Endothelial cell of coronary artery (primary cell): Measurements from ENCODE around the gene PTH2. TPM values are rescaled to one million over a fixed set of nuclear protein-coding genes. Genes with fewer than 3 reads are reported as not detected.

ENCODE experiments used
- total RNA-seq: library from RNA; depleted of rRNA; stranded (reverse); fragments of >200 nt; gene quantifications from 2 replicates; pipeline ENCODE4 v1.2.3, GENCODE V29; 2014

Gene PTH2, protein sequence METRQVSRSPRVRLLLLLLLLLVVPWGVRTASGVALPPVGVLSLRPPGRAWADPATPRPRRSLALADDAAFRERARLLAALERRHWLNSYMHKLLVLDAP
- total RNA-seq = not detected in 2 replicates

GRCh38 chr19:49423071-49423984 is at the start of gene PTH2:
TSS of gene PTH2 (minus strand) at chr19:49423441. CDS start at chr19:49423339, 102 bp downstream.

DNA sequence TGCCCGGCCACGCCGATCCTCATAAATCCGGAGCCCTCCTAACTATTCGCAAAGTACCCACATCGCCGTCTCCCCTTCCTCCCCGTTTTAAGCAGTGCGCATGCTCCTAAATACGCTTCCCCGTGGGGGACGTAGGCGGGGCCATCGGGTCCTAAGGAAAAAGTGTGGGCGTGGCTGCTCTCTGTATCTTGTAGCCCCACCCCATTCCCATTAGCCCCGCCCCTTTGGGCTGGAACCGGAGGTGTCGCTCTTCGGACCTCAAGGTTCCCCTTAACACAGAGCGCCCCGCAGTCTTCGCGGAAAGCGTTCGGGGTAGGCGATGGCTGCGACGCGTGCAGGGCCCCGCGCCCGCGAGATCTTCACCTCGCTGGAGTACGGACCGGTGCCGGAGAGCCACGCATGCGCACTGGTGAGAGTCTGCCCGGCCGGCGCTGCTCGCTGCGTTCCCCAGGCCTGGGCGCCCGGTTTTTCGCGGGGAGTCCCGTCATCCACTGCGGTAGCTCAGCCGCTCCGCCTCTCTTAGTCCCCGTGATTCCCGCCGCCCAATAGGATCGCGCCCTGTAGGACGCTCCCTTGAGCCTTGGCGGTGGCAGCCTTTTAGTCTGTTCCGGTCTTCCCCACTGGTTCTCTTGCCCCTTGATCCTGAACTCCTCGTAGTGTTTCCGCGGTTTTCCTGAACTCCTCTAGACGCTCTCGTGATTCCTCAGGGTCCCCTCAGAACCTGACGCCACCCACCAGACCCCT is 29.9 kb upstream of the PTH2 start, which contains the start of gene ALDH16A1:
Gene ALDH16A1 (plus strand): TSS at position 213 of the 744 bp plus-strand sequence. CDS start 107 bp downstream, at position 320.

GRCh38 chr19:49451430-49452181 is 28.4 kb upstream of the PTH2 start, which contains the start of gene PIH1D1:
TSS of gene PIH1D1 (minus strand) at chr19:49451814. CDS start at chr19:49451574, 240 bp downstream.

GRCh38 chr19:49441210-49441959 is 18.1 kb upstream of the PTH2 start, which contains the start of gene SLC17A7:
TSS of gene SLC17A7 (minus strand) at chr19:49441527. CDS start at chr19:49441379, 148 bp downstream.

DNA sequence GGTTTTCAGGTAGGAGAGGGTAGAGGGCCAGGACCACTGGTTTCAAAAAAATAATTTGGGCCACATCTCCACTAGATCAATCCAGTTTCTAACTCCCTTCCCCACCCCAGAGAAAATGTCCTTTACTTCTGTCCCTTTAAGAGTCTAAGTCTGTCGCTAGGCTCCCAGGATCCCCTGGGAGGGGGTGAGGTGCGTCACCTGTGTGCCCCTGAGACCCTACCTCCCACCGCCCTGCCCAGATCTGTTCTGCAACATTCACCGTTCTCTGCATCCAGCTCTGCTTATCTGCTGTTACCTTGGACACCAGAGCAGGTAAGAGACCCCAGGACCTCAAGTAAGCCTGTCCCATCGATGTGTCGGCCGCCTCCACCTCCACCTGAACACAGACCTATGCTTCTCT is 1.9 kb upstream of the PTH2 start, which contains the start of gene GFY:
Gene GFY (plus strand): TSS at position 211 of the 400 bp plus-strand sequence. CDS start 1,043 bp downstream, outside the sequence.

GRCh38 chr19:49387936-49388372 is 35.3 kb downstream of the PTH2 start, which contains the start of gene KASH5:
TSS of gene KASH5 (plus strand) at chr19:49388249. CDS start at chr19:49390884, 2,635 bp downstream.

Other genes starting within 250 kb of the PTH2 start
- 0.09 and 0.54 TPM in 2 replicates for gene SLC6A16, start 98.2 kb downstream of the PTH2 start, total RNA-seq
- not detected in 2 replicates for gene CD37, start 88.0 kb downstream of the PTH2 start, total RNA-seq
- gene TEAD2, start 61.0 kb downstream of the PTH2 start, total RNA-seq = 34.4 and 53.1 TPM in 2 replicates
- not detected in 2 replicates for gene DKKL1, start 59.6 kb downstream of the PTH2 start, total RNA-seq
- gene KASH5, start 35.2 kb downstream of the PTH2 start, total RNA-seq = not detected in 2 replicates
- not detected in 2 replicates for gene GFY, start 1.9 kb upstream of the PTH2 start, total RNA-seq
- 0.09 TPM in 2 replicates for gene SLC17A7, start 18.1 kb upstream of the PTH2 start, total RNA-seq
- gene PIH1D1, start 28.4 kb upstream of the PTH2 start, total RNA-seq = 131 and 146 TPM in 2 replicates
- gene ALDH16A1, start 29.8 kb upstream of the PTH2 start, total RNA-seq = 31.3 and 66.9 TPM in 2 replicates
- gene FLT3LG, start 50.8 kb upstream of the PTH2 start, total RNA-seq = 1.1 and 1.4 TPM in 2 replicates
- 3,283 and 3,317 TPM in 2 replicates for gene RPL13A, start 64.2 kb upstream of the PTH2 start, total RNA-seq
- 3,523 and 3,741 TPM in 2 replicates for gene RPS11, start 73.0 kb upstream of the PTH2 start, total RNA-seq
- gene FCGRT, start 89.2 kb upstream of the PTH2 start, total RNA-seq = 64.2 and 84.9 TPM in 2 replicates
- gene RCN3, start 104.6 kb upstream of the PTH2 start, total RNA-seq = 119 and 156 TPM in 2 replicates
- gene NOSIP, start 157.1 kb upstream of the PTH2 start, total RNA-seq = 128 and 141 TPM in 2 replicates
- gene PRRG2, start 157.9 kb upstream of the PTH2 start, total RNA-seq = 1.4 and 4.2 TPM in 2 replicates
- gene PRR12, start 167.7 kb upstream of the PTH2 start, total RNA-seq = 1.8 and 3.6 TPM in 2 replicates
- gene RRAS, start 216.7 kb upstream of the PTH2 start, total RNA-seq = 26.4 and 63.0 TPM in 2 replicates
- 10.0 and 14.0 TPM in 2 replicates for gene SCAF1, start 218.8 kb upstream of the PTH2 start, total RNA-seq
- gene IRF3, start 242.4 kb upstream of the PTH2 start, total RNA-seq = 53.0 and 68.9 TPM in 2 replicates
- 5.4 and 6.0 TPM in 2 replicates for gene BCL2L12, start 242.5 kb upstream of the PTH2 start, total RNA-seq